Ovary (tissue), 3 donors: ENCODE data around the gene NCOA3.

Source experiments
- CTCF ChIP-seq, 3 donors: fragments of 450-650 bp in 2 of 3; fragments of 200-600 bp in 1 of 3; IDR thresholded peaks; one replicate each; pipeline versions ENCODE4 v1.5.1 to v1.8.0; 2016 to 2022; ENCODE audit warnings: antibody characterized with exemption in 3 of 3, mild to moderate bottlenecking in 1 of 3
- POLR2A ChIP-seq: fragments of 450-650 bp; IDR thresholded peaks from one replicate; pipeline ENCODE4 v1.6.1; 2017; ENCODE audit warnings: antibody characterized with exemption, mild to moderate bottlenecking, moderate library complexity
- donor health status: DM: no; HTN: no; CAD: no.

DNA sequence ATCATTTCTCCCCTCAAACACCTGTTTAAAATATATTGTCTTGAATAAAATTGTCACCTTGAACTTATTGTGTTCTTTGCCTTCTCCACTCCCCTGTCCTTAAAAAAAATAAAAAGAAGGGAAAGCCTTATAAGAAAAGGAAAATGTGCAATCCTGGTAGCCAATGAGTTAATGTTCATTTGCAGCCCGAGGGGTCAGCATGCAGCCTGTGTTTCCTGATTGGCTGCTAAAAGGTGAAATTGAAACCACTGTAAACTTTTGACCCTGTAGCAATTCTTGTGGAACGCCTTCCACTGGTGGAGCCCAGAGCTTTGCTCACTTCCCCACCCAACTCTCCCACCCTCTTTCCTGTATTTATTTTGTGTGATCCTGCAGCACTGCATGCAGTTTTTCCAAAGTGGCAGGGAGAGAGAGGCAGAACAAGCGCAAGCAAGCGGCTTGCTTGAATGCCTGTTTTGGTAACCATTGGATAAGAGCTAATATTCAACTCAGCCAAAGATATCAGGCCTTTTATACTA is 74.9 kb downstream of the NCOA3 start:
- TF ChIP-seq CTCF (IDR thresholded peaks at IDR 0.05) (no peak), POLR2A (no peak)
